Measurements from ENCODE around the gene UTP15.

Gene UTP15

GRCh38 chr5:73534011-73534644 lies 31.4 kb upstream of the UTP15 start:
- Histone ChIP-seq H3K27ac (ENCODE audit: insufficient read depth, low read length, poor library complexity, severe bottlenecking) (no peak overlapping the region), H3K4me3 (ENCODE audit: insufficient read depth, low read depth, low read length, poor library complexity, severe bottlenecking) (no peak overlapping the region), H3K4me1 (ENCODE audit: control insufficient read depth, insufficient read depth, low read length, poor library complexity, severe bottlenecking) (no peaks in the 10 kb centered on the region), H3K9me3 (ENCODE audit: control insufficient read depth, low read length) (no peaks in the 10 kb centered on the region), H3K36me3 (ENCODE audit: control insufficient read depth, insufficient read depth, low read length) (no peaks in the 10 kb centered on the region), H3K27me3 (replicated peaks; ENCODE audit: control insufficient read depth, insufficient read depth, low read length, poor library complexity, severe bottlenecking) (no peaks in the 10 kb centered on the region)
- no peak for DNase-seq

- H3K36me3 ChIP-seq (ENCODE audit: control insufficient read depth, insufficient read depth, low read length) = no peaks in the 10 kb centered on the region
- no peaks in the 10 kb centered on the region for H3K9me3 ChIP-seq (ENCODE audit: control insufficient read depth, low read length)
- H3K27me3 ChIP-seq (replicated peaks; ENCODE audit: control insufficient read depth, insufficient read depth, low read length, poor library complexity, severe bottlenecking) = no peaks in the 10 kb centered on the region
- no peak overlapping the region for H3K27ac ChIP-seq (ENCODE audit: insufficient read depth, low read length, poor library complexity, severe bottlenecking)
- no peak for DNase-seq
- H3K4me1 ChIP-seq (ENCODE audit: control insufficient read depth, insufficient read depth, low read length, poor library complexity, severe bottlenecking) = no peaks in the 10 kb centered on the region
- H3K4me3 ChIP-seq (ENCODE audit: insufficient read depth, low read depth, low read length, poor library complexity, severe bottlenecking) = no peak overlapping the region
These were observed 30.6 kb upstream of the UTP15 start for GRCh38 chr5:73534971-73535370.

GRCh38 chr5:73539730-73540129 lies 25.8 kb upstream of the UTP15 start:
- no peaks in the 10 kb centered on the region for H3K9me3 ChIP-seq (ENCODE audit: control insufficient read depth, low read length)
- no peaks in the 10 kb centered on the region for H3K4me1 ChIP-seq (ENCODE audit: control insufficient read depth, insufficient read depth, low read length, poor library complexity, severe bottlenecking)
- H3K27ac ChIP-seq (ENCODE audit: insufficient read depth, low read length, poor library complexity, severe bottlenecking) = no peak overlapping the region

GRCh38 chr5:73540192-73540591 lies 25.4 kb upstream of the UTP15 start:
- H3K27ac ChIP-seq (ENCODE audit: insufficient read depth, low read length, poor library complexity, severe bottlenecking) = no peak overlapping the region
- H3K4me3 ChIP-seq (ENCODE audit: insufficient read depth, low read depth, low read length, poor library complexity, severe bottlenecking) = no peak overlapping the region
- no peaks in the 10 kb centered on the region for H3K36me3 ChIP-seq (ENCODE audit: control insufficient read depth, insufficient read depth, low read length)
- H3K9me3 ChIP-seq (ENCODE audit: control insufficient read depth, low read length) = no peaks in the 10 kb centered on the region
- H3K27me3 ChIP-seq (replicated peaks; ENCODE audit: control insufficient read depth, insufficient read depth, low read length, poor library complexity, severe bottlenecking) = no peaks in the 10 kb centered on the region
- H3K4me1 ChIP-seq (ENCODE audit: control insufficient read depth, insufficient read depth, low read length, poor library complexity, severe bottlenecking) = no peaks in the 10 kb centered on the region
- DNase-seq = no peak

More at GRCh38 chr5:73539730-73540129, 25.8 kb upstream of the UTP15 start:
- no peak for DNase-seq
- H3K36me3 ChIP-seq (ENCODE audit: control insufficient read depth, insufficient read depth, low read length) = no peaks in the 10 kb centered on the region
- no peak overlapping the region for H3K4me3 ChIP-seq (ENCODE audit: insufficient read depth, low read depth, low read length, poor library complexity, severe bottlenecking)
- no peaks in the 10 kb centered on the region for H3K27me3 ChIP-seq (replicated peaks; ENCODE audit: control insufficient read depth, insufficient read depth, low read length, poor library complexity, severe bottlenecking)

- no peaks in the 10 kb centered on the region for H3K36me3 ChIP-seq (ENCODE audit: control insufficient read depth, insufficient read depth, low read length)
- H3K27ac ChIP-seq (ENCODE audit: insufficient read depth, low read length, poor library complexity, severe bottlenecking) = no peak overlapping the region
- DNase-seq = no peak
- no peaks in the 10 kb centered on the region for H3K4me1 ChIP-seq (ENCODE audit: control insufficient read depth, insufficient read depth, low read length, poor library complexity, severe bottlenecking)
- no peaks in the 10 kb centered on the region for H3K27me3 ChIP-seq (replicated peaks; ENCODE audit: control insufficient read depth, insufficient read depth, low read length, poor library complexity, severe bottlenecking)
- H3K9me3 ChIP-seq (ENCODE audit: control insufficient read depth, low read length) = no peaks in the 10 kb centered on the region
- H3K4me3 ChIP-seq (ENCODE audit: insufficient read depth, low read depth, low read length, poor library complexity, severe bottlenecking) = no peak overlapping the region
These were observed 23.5 kb upstream of the UTP15 start for GRCh38 chr5:73542020-73542419.

GRCh38 chr5:73544429-73545402 lies 20.8 kb upstream of the UTP15 start:
- DNase-seq = no peak
- Histone ChIP-seq H3K27me3 (replicated peaks; ENCODE audit: control insufficient read depth, insufficient read depth, low read length, poor library complexity, severe bottlenecking) (no peaks in the 10 kb centered on the region), H3K4me1 (ENCODE audit: control insufficient read depth, insufficient read depth, low read length, poor library complexity, severe bottlenecking) (no peaks in the 10 kb centered on the region), H3K4me3 (ENCODE audit: insufficient read depth, low read depth, low read length, poor library complexity, severe bottlenecking) (no peak overlapping the region), H3K36me3 (ENCODE audit: control insufficient read depth, insufficient read depth, low read length) (no peaks in the 10 kb centered on the region), H3K9me3 (ENCODE audit: control insufficient read depth, low read length) (no peaks in the 10 kb centered on the region), H3K27ac (ENCODE audit: insufficient read depth, low read length, poor library complexity, severe bottlenecking) (no peak overlapping the region)

GRCh38 chr5:73545403-73545779 lies 20.2 kb upstream of the UTP15 start:
- no peak for DNase-seq
- no peaks in the 10 kb centered on the region for H3K4me1 ChIP-seq (ENCODE audit: control insufficient read depth, insufficient read depth, low read length, poor library complexity, severe bottlenecking)
- no peak overlapping the region for H3K27ac ChIP-seq (ENCODE audit: insufficient read depth, low read length, poor library complexity, severe bottlenecking)
- no peak overlapping the region for H3K4me3 ChIP-seq (ENCODE audit: insufficient read depth, low read depth, low read length, poor library complexity, severe bottlenecking)
- H3K27me3 ChIP-seq (replicated peaks; ENCODE audit: control insufficient read depth, insufficient read depth, low read length, poor library complexity, severe bottlenecking) = no peaks in the 10 kb centered on the region
- no peaks in the 10 kb centered on the region for H3K36me3 ChIP-seq (ENCODE audit: control insufficient read depth, insufficient read depth, low read length)
- H3K9me3 ChIP-seq (ENCODE audit: control insufficient read depth, low read length) = no peaks in the 10 kb centered on the region

- no peaks in the 10 kb centered on the region for H3K9me3 ChIP-seq (ENCODE audit: control insufficient read depth, low read length)
- no peak overlapping the region for H3K27ac ChIP-seq (ENCODE audit: insufficient read depth, low read length, poor library complexity, severe bottlenecking)
- H3K36me3 ChIP-seq (ENCODE audit: control insufficient read depth, insufficient read depth, low read length) = peaks cover 19% of the 10 kb centered on the region
- DNase-seq = no peak
- H3K4me1 ChIP-seq (ENCODE audit: control insufficient read depth, insufficient read depth, low read length, poor library complexity, severe bottlenecking) = no peaks in the 10 kb centered on the region
- no peak overlapping the region for H3K4me3 ChIP-seq (ENCODE audit: insufficient read depth, low read depth, low read length, poor library complexity, severe bottlenecking)
- no peaks in the 10 kb centered on the region for H3K27me3 ChIP-seq (replicated peaks; ENCODE audit: control insufficient read depth, insufficient read depth, low read length, poor library complexity, severe bottlenecking)
These were observed 15.5 kb upstream of the UTP15 start for GRCh38 chr5:73550016-73550415.

GRCh38 chr5:73552642-73553041 lies 12.9 kb upstream of the UTP15 start:
- H3K4me1 ChIP-seq (ENCODE audit: control insufficient read depth, insufficient read depth, low read length, poor library complexity, severe bottlenecking) = no peaks in the 10 kb centered on the region
- no peaks in the 10 kb centered on the region for H3K9me3 ChIP-seq (ENCODE audit: control insufficient read depth, low read length)
- no peak overlapping the region for H3K4me3 ChIP-seq (ENCODE audit: insufficient read depth, low read depth, low read length, poor library complexity, severe bottlenecking)
- peaks cover 36% of the 10 kb centered on the region for H3K36me3 ChIP-seq (ENCODE audit: control insufficient read depth, insufficient read depth, low read length)
- DNase-seq = no peak
- H3K27me3 ChIP-seq (replicated peaks; ENCODE audit: control insufficient read depth, insufficient read depth, low read length, poor library complexity, severe bottlenecking) = no peaks in the 10 kb centered on the region
- no peak overlapping the region for H3K27ac ChIP-seq (ENCODE audit: insufficient read depth, low read length, poor library complexity, severe bottlenecking)

- H3K36me3 ChIP-seq (ENCODE audit: control insufficient read depth, insufficient read depth, low read length) = peaks cover 49% of the 10 kb centered on the region
- H3K27ac ChIP-seq (ENCODE audit: insufficient read depth, low read length, poor library complexity, severe bottlenecking) = no peak overlapping the region
- no peak for DNase-seq
- peaks cover 3% of the 10 kb centered on the region for H3K4me1 ChIP-seq (ENCODE audit: control insufficient read depth, insufficient read depth, low read length, poor library complexity, severe bottlenecking)
- no peaks in the 10 kb centered on the region for H3K9me3 ChIP-seq (ENCODE audit: control insufficient read depth, low read length)
- no peaks in the 10 kb centered on the region for H3K27me3 ChIP-seq (replicated peaks; ENCODE audit: control insufficient read depth, insufficient read depth, low read length, poor library complexity, severe bottlenecking)
- no peak overlapping the region for H3K4me3 ChIP-seq (ENCODE audit: insufficient read depth, low read depth, low read length, poor library complexity, severe bottlenecking)
These were observed 6.6 kb upstream of the UTP15 start for GRCh38 chr5:73558950-73559349.
